GM21737 (cell line): Measurements from ENCODE around the gene C1QTNF5.

ENCODE experiments used
- ATAC-seq: cut with Tn5 transposase; IDR thresholded peaks from one replicate; pipeline ENCODE4 v1.9.1; 2021; ENCODE audit warnings: mild to moderate bottlenecking, moderate library complexity; ENCODE audit not compliant: unreplicated experiment

C1QTNF5 gene

DNA sequence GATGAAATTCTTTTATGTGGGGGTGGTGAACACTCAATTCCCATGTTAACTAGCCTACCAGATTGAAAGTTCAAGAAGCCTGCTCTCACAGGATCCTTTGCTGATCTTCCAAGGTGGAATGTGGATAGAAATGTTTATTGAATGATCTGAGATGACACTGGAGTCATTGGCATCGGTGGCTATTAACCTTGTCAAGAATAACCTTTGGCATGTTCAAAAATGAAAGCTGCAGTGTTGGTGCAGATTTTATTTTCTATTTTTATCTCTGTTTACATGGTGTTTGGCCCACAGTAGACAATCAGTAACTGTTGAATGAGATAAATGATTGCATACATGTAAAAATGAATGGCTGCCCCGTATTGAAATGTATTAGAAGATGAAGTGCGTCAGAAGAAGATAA, 42.7 kb downstream of the C1QTNF5 start:
- ATAC-seq, result no peak

DNA sequence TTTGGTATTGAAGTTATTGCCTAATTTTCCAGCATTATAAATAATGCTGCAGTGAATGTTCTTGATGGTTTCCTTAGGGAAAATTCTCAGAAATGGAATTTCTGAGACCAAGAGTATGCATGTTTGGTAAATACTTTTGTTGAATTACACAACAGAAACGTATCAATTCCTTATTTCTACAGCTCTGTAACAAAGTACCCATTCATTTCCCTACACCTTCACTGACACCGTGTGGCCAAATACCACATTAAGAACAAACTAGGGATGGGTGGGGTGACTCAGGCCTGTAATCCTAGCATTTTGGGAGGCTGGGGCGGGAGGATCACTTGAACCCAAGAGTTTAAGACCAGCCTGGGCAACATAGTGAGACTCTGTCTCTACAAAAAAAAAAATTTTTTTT, 45.5 kb downstream of the C1QTNF5 start:
- no peak for ATAC-seq

DNA sequence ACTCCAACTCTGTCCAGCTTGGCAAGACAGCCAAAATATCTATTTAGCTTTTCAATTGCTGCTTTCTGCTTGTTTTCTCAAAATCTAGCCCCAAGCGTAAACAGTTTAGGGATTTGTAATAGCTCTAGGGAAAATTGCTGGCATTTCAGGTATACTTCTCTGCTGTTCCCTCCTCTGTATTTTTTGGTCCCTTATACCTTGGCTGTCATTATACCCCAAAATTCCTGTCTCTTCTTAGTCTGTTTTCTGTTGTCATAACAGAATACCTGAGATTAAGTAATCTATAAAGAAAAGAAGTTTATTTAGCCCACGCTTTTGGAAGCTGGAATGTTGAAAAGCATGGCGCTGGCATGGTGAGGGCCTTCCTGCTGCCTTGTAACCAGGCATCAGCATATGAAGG, 47.2 kb downstream of the C1QTNF5 start:
- no peak for ATAC-seq

DNA sequence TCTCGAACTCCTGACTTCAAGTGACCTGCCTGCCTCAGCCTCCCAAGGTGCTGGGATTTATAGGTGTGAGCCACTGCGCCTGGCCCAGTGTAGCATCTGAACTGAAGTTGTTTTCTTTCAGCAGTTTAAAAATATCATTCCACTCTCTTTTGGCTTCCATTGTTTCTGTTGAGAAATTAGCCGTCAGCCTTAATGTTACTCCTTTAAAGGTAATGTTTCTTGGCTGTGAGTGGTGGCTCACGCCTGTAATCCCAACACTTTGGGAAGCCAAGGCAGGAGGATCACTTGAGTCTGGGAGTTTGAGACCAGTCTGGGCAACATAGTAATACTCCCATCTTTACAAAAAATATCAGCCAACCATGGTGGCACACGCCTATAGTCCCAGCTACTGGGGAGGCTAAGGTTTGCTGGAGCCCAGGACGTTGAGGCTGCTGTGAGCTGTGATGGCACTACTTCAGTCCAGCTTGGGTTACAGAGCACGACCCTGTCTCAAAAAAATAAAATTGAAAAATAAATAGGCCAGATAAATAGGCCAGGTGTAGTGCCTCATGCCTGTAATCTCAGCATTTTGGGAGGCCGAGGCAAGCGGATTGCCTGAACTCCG, 49.7 kb downstream of the C1QTNF5 start:
- ATAC-seq, result no peak
